Upper lobe of left lung (tissue), 4 donors: ENCODE data around the gene FAM72A.
"Not testable (repeated sequence)": the region's sequence is repeated elsewhere in the genome, so short reads cannot be mapped to it uniquely, and the experiment has no call there.

Experiments used
- EP300 ChIP-seq, 4 donors: sonication (generic); formaldehyde crosslinking; IDR thresholded peaks; one replicate each; pipeline ENCODE4 v1.5.1; 2017; ENCODE audit warnings: antibody characterized with exemption in 4 of 4, control low read depth in 2 of 4
- POLR2A ChIP-seq, 4 donors: fragments of 450-650 bp; IDR thresholded peaks; one replicate each; pipeline ENCODE4 v1.5.1; 2016 to 2017; ENCODE audit warnings: antibody characterized with exemption in 4 of 4, mild to moderate bottlenecking in 2 of 4
- POLR2AphosphoS5 ChIP-seq, 2 donors: sonication (generic); formaldehyde crosslinking; IDR thresholded peaks; one replicate each; pipeline ENCODE4 v1.5.1; 2017; ENCODE audit warnings: antibody characterized with exemption in 2 of 2
- TF ChIP-seq, protein P1 (sequence below), 6 experiments: fragments of 450-650 bp in 4 of 6; fragments of 200-600 bp in 2 of 6; sonication (generic) in 2 of 6; IDR thresholded peaks; one replicate each; pipeline ENCODE4 v1.5.1; 2016 to 2019; ENCODE audit warnings: antibody characterized with exemption in 6 of 6

DNA sequence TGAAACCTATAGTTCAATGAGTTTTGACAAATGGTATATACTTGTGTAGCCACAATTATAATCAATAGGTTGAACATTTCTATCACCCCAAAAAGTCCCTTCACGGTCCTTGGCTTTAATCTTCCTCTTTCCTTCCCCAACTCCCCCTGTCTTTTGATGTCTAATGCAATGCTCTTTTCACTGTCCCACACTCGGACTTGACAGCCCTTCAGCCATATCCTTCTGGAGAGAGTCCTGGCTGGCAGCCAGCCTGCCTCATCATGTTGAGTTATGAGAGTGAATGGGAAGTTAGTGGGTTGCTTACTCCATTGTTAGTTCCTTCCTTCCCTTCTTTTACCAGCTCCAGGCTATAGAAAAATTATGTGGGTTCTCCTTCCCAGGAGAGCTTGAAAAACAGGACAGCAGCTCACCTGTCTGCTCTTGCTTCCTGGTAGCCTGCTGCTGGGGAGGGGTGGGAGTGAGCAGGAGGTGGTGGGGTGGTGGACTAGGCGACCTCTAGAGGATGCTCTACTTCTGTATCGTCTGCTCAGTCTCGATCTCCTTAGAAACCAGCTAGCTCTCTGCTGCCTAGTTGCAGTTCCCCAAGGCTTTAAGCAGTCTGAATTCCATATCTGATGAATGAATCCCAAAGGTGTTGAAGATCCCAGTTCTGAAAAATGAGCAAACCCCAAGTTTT lies 30.5 kb upstream of the FAM72A start:
- not testable (repeated sequence) for TF ChIP-seq POLR2AphosphoS5, POLR2A, EP300 (IDR thresholded peaks at IDR 0.05)
- TF ChIP-seq, protein P1, sequence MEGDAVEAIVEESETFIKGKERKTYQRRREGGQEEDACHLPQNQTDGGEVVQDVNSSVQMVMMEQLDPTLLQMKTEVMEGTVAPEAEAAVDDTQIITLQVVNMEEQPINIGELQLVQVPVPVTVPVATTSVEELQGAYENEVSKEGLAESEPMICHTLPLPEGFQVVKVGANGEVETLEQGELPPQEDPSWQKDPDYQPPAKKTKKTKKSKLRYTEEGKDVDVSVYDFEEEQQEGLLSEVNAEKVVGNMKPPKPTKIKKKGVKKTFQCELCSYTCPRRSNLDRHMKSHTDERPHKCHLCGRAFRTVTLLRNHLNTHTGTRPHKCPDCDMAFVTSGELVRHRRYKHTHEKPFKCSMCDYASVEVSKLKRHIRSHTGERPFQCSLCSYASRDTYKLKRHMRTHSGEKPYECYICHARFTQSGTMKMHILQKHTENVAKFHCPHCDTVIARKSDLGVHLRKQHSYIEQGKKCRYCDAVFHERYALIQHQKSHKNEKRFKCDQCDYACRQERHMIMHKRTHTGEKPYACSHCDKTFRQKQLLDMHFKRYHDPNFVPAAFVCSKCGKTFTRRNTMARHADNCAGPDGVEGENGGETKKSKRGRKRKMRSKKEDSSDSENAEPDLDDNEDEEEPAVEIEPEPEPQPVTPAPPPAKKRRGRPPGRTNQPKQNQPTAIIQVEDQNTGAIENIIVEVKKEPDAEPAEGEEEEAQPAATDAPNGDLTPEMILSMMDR (IDR thresholded peaks at IDR 0.05): not testable (repeated sequence)
